ENCODE measurements around the gene SERPINA5.

- TF ChIP-seq CTCF (IDR thresholded peaks at IDR 0.05) (no peak), POLR2A (IDR thresholded peaks at IDR 0.05) (no peak), POLR2AphosphoS5 (IDR thresholded peaks at IDR 0.05) (no peak), EP300 (IDR thresholded peaks at IDR 0.05; ENCODE audit: low read depth) (no peak)
These were observed 43.0 kb upstream of the SERPINA5 start for GRCh38 chr14:94538070-94538740.
